GM19035 (cell line): ENCODE data around the gene ELMO1.

Experiments used
- ATAC-seq: cut with Tn5 transposase; IDR thresholded peaks from one replicate; pipeline ENCODE4 v1.9.1; 2021; ENCODE audit not compliant: unreplicated experiment

ELMO1 gene

DNA sequence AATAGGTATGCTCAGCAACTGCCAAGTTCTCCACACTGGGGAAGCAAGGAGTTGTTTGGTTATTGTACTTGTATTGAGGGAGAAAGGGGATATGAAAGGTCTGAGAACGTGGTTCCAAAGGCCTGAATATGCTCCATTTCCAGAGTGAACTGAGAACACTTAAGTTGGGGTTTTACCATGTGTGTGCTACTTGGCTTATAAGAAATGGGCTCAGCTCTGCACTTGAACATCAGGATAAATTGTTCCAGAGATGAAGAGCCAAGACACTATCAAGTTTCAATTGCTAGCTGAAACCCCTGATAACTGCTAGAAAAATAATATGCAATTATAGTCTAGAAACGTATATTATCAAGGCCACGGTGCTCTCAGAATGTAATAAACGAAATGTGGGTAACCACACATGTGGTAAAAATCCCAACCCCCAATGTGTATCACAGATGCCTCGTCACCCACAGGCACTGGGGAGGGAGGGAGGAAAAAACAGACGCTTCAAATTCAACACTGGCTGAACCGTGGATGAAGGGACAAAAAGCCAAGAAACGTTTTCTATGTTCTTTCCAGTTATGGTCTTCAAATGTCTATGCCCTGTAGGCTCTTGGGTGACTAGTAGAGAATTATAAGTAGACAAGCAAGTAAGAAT lies 16.3 kb downstream of the ELMO1 start:
- ATAC-seq, result no peak

DNA sequence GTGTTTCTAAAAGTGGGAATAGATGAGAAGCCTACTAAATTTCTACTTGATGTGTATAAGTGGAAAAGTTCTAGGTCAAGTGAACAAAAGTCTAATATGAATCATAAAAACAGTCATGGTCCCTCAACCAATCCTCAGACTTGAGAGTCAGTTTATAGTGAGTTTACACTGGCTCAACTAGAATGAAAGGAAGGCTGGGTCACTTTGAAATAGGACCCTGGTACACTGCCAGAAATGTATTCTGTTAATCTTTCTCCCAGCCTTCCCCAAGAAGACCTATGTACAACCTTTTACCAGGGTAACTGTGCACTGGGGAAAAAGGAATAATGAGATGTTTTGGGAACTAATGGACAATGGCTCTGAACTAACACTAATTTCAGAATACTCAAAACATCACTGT lies 17.3 kb downstream of the ELMO1 start:
- no peak for ATAC-seq

DNA sequence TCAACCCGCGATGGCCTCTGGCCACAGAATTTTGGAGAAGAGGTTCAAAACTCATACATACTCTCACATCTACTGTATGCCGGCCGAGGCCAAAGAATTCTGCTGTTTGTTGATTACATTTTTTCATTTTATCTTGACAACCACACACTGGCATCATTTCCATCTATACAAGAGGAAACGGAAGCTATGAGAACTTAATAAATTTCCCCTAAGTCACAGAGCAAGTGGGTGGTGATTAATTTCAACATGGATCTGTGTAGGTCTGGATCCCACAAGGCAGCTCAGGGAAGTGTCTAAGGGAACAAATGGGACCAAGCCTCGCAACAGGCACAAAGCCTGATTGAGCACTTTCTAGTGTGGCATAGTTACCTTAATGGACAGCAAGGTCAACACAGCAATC lies 18.0 kb downstream of the ELMO1 start:
- no peak for ATAC-seq

DNA sequence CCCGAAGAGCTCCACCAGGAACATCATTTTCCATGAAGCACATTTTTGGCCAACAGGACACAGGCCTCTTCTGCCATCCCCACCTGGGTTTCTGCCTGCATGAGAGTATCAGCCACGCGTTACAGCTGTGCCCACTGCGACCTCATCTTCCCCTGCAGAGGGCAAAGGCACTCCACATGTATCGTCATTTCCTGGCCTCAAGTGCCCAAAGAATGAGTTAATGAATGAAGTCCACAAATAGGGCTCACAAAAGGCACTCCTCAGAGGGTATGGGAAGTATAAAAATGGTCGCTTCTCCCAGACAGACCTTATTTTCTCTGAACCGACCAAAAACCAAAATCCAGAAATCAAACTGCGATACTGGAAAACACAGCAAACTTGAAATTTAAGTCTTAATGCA lies 18.5 kb downstream of the ELMO1 start:
- no peak for ATAC-seq

DNA sequence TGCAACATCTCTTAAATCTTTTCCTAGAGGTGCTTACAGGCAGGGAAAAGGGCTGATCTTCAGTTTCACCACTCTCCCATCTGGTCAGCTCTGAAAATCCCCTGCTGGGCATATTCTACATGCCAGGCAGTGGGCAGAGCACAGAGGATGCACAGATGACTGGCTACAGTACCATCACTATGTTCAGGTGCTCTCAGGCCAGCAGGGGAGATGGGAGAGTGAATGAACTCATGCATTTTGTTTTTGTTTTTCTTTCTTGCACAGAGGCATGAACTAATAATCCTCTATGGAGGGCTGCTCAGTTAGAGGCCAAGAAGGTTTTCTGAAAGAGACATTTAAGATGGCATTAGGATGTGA lies 19.3 kb downstream of the ELMO1 start:
- ATAC-seq, result no peak

DNA sequence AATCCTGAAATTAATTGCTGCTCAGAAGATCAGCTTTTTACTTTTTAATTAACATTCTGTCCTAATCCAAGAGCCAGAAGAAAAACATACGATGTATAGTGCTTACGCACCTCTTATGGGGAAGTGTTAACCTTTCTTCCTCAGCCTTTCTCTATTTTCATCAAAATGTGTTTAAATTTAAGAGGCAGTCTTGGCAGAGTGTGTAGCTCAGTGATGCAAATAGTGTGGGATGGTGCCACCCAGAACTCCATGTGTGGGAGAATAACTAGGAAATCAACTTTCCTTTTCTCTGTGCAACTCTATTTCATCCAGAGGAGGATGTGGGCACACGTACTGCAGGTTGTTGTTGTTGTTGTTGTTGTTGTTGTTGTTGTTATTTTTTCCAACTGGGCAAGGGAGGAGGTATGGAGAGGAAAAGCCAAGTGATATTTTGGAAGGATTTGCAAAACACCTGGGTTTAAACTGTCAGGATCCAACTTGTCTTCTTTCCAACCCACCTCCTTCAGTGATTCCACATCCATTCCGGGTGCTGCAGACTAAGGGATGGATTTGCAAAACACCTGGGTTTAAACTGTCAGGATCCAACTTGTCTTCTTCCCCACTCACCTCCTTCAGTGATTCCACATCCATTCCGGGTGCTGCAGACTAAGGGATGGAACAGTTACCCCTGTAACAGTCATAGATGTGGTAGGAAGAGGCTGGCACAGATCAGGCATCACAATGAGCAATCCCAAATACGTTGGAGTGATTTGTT lies 19.8 kb downstream of the ELMO1 start:
- ATAC-seq, result no peak

DNA sequence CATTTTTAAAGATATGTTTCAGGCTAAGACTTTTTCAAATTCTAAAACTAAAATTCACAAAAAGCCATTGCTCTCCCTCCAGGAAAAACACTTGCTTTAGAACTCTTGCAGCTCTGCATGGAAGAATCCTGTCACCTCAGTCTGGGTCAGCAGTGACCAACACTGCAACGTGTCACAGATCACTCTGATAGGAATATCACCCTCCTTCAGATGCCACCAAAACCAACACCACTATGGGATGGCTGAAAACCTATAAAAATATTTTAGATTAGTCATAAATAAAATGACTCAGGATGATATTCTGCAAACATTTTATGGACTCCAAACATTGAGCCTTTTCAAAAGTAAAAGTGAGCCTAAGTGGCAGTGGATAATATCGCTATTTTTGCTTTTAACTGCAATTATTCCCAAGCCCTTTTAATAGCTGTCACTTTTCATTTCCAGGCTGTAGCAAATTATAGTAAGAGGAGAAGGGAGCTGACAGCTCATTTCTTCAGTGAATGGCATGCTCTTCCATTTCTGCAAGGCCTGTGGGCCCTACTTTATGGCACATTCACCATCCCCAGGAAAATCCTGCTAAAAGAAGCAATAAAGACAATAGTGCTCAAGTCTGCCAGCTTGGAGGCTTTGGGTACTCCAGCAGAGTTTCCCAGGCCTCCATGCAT lies 21.3 kb downstream of the ELMO1 start:
- ATAC-seq, result no peak

DNA sequence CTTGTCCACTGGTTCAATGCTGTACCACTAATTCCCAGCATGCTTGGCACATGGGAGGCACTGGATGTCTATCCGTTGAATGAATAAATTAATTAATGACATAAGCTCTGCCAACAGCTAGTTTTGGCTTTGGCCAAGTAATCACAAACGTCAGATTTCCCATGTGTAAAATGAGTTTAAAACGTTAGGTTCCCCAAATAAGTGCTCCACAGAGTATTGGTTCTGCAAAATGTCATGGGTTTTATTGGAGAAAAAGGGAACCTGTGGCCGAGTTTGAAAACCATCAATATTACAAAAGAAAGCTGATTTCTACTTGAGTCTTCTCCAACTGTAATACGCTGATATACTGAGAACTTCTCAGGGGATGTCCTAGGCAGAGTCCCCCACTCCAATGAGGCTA lies 23.2 kb downstream of the ELMO1 start:
- no peak for ATAC-seq

DNA sequence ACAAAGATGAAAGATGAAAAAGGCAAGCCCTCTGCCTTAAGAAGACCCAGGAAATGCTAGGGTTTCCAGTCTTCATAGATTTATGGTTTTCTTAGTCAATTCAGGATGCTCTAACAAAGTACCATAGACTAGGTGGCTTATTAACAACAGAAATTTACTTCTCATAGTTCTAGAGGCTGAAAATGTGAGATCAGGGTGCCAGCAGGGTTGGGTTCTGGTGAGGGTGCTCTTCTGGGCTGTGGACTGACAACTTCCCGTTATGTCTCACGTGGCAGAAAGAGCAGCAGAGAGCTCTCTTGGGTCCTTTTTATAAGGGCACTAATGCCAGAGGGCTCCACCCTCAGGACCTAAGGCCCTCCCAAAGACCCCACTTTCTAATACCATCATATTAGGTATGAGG lies 23.7 kb downstream of the ELMO1 start:
- no peak for ATAC-seq

DNA sequence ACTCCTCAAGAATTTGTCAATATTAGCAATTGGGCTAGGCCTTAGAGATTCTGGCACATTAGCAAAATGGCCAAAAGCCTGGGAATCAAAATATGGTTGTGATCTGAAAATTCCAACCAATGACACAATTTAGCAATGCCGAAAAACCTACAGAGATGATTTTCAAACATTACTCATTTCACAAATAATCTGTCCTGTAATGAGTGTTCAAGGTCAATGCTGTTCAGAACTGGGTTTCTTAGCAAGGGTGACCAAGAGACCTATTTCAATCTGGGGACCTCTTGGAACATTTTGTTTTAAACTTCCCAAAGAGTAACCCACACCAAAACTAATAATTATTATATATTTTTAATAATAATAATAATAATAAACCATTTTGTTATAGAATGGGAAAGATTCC lies 24.1 kb downstream of the ELMO1 start:
- ATAC-seq, result no peak

DNA sequence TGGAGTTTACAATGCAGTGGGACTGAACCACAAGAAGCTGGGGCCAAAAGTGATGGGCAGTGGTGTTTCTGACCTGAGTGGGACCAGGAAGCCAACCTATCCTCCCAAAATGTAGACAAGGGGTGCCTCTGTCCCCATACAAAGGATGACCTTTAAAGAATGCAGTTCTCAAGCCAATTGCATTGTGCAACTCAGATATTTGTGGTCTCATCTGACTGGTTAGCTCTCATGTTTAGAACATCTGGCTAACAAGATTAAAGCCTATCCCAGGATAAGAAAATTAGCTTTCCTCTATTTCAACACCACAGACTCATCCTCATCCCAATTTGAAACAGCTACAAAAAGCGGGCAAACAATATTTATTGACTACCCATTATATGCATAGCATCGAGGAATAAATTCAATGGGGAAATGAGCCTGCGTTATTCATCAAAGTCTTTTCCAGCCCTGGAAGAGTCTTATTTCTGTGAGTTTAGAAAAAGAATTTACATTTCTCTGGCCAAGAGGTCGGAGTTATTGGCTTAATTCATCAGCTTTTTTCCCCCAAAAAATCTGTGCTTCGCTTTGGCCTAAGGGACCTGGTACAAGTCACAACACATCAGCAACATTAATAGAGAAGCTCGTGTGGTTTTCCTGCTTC lies 26.7 kb downstream of the ELMO1 start:
- ATAC-seq, result no peak

DNA sequence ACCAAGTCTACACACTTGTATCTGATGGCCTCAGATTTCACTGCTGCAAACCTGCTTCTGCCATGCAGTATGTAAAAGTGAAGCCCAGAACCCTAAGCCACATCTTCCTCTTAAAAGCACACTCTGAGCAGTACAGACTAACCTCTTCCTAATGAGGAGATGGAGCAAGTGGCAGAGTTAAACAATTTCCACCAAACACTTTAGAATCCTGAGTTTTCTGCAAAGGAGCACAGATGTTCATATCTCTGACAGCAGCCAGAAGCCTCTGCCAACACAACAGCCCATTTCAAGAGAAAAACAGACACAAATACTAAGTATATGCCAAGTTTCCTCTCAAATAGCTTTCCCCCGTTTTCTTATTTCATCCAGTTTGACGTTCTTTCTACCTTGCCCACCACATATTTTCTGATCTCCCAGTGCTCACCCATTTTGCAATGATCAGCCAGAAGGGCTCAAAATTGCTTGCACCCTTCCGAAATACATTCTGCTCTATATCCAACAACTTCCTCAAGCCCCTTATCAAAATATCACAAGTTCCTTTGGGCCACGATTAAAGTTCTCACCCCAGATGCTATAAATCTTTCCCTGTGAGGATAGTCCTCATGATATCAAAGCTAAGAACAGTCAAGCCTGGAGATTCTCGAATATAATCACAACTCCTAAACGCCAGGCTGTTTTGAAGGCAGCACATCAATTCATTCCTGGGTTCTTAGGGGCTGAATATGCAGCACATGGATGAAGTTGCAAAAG lies 27.5 kb downstream of the ELMO1 start:
- ATAC-seq, result no peak

DNA sequence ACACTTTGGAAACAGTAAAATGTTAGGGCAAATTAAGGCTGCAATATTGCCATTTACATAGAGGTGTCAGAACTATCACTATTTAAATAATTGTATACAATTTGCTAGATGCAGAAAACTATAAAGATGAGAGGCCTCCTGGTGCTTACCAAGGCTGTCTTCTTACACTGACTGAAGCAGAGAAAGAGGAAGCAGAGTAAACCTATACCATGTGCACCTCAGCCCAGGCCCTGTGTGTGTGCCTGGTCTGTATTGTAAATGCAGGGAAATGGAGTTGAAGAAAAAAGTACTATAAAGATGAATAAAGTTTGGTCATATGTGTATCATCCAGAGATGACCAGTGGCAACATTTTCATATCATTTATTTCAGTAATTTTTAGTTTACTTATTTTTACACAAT lies 29.2 kb downstream of the ELMO1 start:
- ATAC-seq, result no peak

DNA sequence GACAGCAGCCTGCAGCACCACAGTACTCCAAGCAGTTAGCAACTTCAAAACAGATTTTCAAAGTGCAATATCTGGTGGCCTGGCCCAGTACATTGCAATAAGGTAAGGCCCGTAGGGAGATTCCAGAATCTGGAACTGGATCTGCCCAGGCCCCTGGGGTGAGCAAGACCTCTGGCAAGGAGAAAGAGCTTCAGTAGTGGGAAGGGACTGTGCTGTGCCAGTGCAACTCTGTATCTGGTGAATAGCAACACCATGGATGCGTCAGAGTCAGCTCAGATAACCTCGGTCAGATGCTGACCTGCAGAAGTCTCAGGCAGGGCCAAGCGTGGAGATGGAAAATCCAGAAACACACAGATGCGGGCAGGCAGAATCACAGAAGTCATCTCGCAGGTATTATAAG lies 30.3 kb downstream of the ELMO1 start:
- ATAC-seq, result no peak

DNA sequence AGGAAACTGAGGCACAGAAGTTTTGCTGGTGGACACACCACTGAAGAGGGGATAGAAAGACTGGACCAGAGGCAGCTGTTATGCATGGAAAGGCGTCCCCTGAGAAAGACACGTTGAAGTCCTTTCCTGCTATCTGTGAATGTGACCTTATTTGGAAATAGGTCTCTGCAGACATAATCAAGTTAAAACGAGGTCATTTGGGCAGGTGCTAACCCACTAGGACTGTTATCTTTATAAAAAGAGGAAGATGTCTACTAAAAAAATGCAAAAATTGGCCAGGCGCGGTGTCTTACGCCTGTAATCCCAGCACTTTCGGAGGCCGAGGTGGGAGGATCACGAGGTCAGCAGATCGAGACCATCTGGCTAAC lies 31.6 kb downstream of the ELMO1 start:
- no peak for ATAC-seq

DNA sequence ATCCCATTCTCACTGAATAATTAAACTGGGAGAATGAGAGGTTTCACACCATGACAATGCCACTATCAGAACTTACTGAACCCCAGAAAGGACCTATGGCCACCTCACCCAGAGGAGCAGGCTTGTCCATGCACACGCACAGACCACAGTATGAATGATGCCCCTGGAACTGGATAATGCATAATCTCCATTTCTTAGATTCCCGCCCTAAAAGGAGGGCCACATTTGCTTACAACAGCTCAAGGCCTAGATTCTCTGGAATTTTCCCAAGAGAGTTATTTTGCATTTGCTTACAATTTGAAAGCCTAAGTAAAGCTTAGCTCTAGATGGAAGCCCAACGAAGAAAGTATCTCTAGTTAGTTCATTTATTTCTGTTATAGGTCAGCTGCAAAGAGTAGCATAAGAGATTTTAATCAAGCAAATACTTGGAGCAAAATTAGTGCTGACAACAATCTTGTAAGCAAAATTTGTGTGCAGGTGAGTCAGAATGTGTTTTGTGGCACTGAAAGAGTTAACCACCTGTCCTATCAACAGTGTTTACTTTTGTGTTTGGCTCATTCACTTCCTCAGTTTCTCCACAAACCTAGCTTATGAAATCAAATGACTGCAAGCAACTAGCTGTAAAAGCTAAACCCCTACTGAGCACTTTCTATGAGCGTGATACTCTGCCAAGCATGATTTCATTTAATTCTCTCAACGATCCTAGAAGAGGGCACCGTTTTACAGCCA lies 32.1 kb downstream of the ELMO1 start:
- no peak for ATAC-seq

DNA sequence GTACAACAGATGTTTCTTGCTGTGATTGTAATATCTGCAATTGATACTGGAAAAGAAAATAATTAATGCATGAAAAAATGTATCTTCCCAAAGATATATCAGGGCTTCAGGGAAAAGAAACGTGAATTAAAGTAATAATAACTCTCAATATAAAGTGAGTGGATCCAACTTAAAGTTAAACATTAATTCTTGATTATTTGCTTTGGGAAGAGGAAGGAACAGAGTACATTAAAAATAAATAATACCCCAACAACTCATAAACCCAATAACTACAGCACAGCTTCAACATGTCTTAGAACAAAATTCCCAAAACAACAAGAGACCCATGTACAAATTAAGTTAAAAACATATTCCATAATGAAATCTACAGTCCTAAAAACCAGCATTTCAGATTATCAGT lies 33.0 kb downstream of the ELMO1 start:
- ATAC-seq, result no peak

DNA sequence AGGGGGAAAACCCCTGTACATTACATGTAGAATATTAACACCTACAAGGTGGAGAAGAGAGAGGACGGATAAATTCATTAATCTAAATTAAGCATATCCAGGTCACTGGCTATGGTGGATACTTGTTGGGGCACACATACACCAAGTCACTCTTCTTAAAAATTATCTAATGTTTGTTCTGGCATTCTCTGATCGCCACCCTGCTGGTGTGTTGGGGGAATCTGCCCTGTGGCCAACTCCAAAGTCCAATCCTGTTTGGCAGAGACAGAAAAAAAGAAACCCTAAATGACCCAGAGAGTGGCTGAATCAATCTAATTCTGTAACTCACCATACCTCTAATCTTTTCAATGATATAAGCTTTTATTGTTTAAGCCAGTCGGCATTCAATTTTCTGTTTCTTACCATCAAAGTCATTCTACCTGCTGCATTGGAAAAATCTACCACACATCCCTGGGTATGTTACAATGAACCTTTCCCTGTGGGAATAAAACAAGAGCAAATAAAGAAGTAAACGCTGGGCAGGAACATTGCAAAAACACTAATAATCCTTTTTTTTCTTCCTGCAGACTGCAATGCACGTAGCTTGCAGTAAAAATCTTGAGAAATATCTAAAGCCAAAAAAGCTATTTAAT lies 34.2 kb downstream of the ELMO1 start:
- ATAC-seq, result no peak

DNA sequence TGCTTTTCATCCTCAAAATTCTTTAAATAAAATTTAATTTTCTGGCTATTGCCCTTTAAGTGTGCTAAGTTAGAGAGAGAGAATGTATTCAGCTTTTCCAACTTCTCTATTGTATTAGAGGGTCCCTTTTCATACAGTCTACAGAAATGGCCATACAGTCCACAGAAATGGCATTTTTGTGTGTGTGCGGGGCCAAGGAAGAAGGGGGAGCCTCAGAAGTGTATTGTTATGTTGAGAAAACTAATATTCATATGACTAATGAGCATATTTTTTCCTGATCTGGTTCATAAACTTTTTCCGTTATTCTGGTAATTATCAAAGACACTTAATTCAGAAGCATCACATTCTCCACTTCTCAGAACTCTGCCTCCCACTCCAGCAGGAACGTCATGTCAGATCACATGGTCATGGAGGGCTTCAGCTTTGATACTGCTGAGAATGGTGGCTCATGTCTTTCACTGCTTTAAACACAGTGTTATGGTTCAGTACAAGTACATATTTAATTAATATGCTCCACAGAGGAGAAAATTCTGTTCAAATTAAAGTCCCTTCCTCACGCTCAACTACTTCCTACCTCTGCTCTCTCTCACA lies 37.1 kb downstream of the ELMO1 start:
- no peak for ATAC-seq
